Measurements from ENCODE around the gene FXR2. TPM values are rescaled to one million over a fixed set of nuclear protein-coding genes. Genes with fewer than 3 reads are reported as not detected.

FXR2 gene
- total and polyA plus RNA-seq, 2 donors: 26.2 to 38.5 TPM

- H3K4me1 ChIP-seq (ENCODE audit: insufficient read depth): no peaks in the 10 kb centered on the region
- no peaks in the 10 kb centered on the region for H3K36me3 ChIP-seq (ENCODE audit: insufficient read depth)
- no peak for DNase-seq (ENCODE audit: extremely low spot score)
- 87% methylated on average over 4 of the region's 4 CpGs for WGBS
- no peak overlapping the region for H3K27ac ChIP-seq (ENCODE audit: low read depth)
- no peak overlapping the region for H3K4me3 ChIP-seq (ENCODE audit: low read depth, low read length)
These were observed 63.3 kb downstream of the FXR2 start for GRCh38 chr17:7551396-7551795.

- Histone ChIP-seq H3K4me1 (ENCODE audit: insufficient read depth) (no peaks in the 10 kb centered on the region), H3K27ac (ENCODE audit: low read depth) (no peak overlapping the region)
These were observed 64.4 kb downstream of the FXR2 start for GRCh38 chr17:7550344-7550743.

GRCh38 chr17:7549401-7550055 lies 65.2 kb downstream of the FXR2 start:
- peak overlapping the region; percentile 74 for H3K4me3 ChIP-seq (ENCODE audit: low read depth, low read length)
- 29% methylated on average over 20 of the region's 20 CpGs for WGBS
- DNase-seq (ENCODE audit: extremely low spot score): no peak
- H3K36me3 ChIP-seq (ENCODE audit: insufficient read depth): no peaks in the 10 kb centered on the region
- H3K27ac ChIP-seq (ENCODE audit: low read depth): peak overlapping the region; percentile 64
- H3K4me1 ChIP-seq (ENCODE audit: insufficient read depth): no peaks in the 10 kb centered on the region

More at GRCh38 chr17:7550344-7550743, 64.4 kb downstream of the FXR2 start:
- WGBS: 61% methylated on average over 6 of the region's 6 CpGs
- no peak for DNase-seq (ENCODE audit: extremely low spot score)
- H3K36me3 ChIP-seq (ENCODE audit: insufficient read depth): no peaks in the 10 kb centered on the region
- H3K4me3 ChIP-seq (ENCODE audit: low read depth, low read length): no peak overlapping the region

GRCh38 chr17:7548585-7549400 lies 65.9 kb downstream of the FXR2 start, which contains the start of gene TNFSF12:
Gene TNFSF12, plus strand, starts transcription at chr17:7549058. Its CDS starts 96 bp downstream, at chr17:7549154.
- no peak for DNase-seq (ENCODE audit: extremely low spot score)
- peak within 1 kb of the TSS; percentile 64 for H3K27ac ChIP-seq (ENCODE audit: low read depth)
- WGBS: 2% methylated on average over 65 of the region's 65 CpGs
- H3K36me3 ChIP-seq (ENCODE audit: insufficient read depth): no peaks in the 10 kb centered on the region
- peak within 1 kb of the TSS; percentile 74 for H3K4me3 ChIP-seq (ENCODE audit: low read depth, low read length)
- no peaks in the 10 kb centered on the region for H3K4me1 ChIP-seq (ENCODE audit: insufficient read depth)

- DNase-seq (ENCODE audit: extremely low spot score): no peak
- no peak overlapping the region for H3K4me3 ChIP-seq (ENCODE audit: low read depth, low read length)
- WGBS: 72% methylated on average over 6 of the region's 6 CpGs
These were observed 69.8 kb downstream of the FXR2 start for GRCh38 chr17:7544911-7545310.

More at GRCh38 chr17:7544911-7545310, 69.8 kb downstream of the FXR2 start:
- Histone ChIP-seq H3K36me3 (ENCODE audit: insufficient read depth) (no peaks in the 10 kb centered on the region), H3K4me1 (ENCODE audit: insufficient read depth) (no peaks in the 10 kb centered on the region), H3K27ac (ENCODE audit: low read depth) (no peak overlapping the region)

Small RNAs within 50 kb of the gene (small RNA-seq; reads per million reads assigned to genes)
- not detected for gene CD68
- gene SNORA48: not detected
- gene SNORD10: not detected

Other genes with a start within 250 kb of the FXR2 start
- 1.2 TPM for gene TNK1, start 233.8 kb downstream of the FXR2 start, total RNA-seq
- gene TNK1, start 233.8 kb downstream of the FXR2 start, polyA plus RNA-seq: 4.8 TPM
- gene PLSCR3, start 220.4 kb downstream of the FXR2 start, total RNA-seq: 14.4 TPM
- 56.3 TPM for gene PLSCR3, start 220.4 kb downstream of the FXR2 start, polyA plus RNA-seq
- gene TMEM256, start 210.8 kb downstream of the FXR2 start, total RNA-seq: 76.2 TPM
- gene TMEM256, start 210.8 kb downstream of the FXR2 start, polyA plus RNA-seq: 113 TPM
- gene NLGN2, start 207.1 kb downstream of the FXR2 start, total RNA-seq: 8.5 TPM
- gene NLGN2, start 207.1 kb downstream of the FXR2 start, polyA plus RNA-seq: 40.9 TPM
- gene SPEM1, start 194.6 kb downstream of the FXR2 start, total RNA-seq: not detected
- not detected for gene SPEM1, start 194.6 kb downstream of the FXR2 start, polyA plus RNA-seq
- not detected for gene SPEM2, start 189.3 kb downstream of the FXR2 start, total RNA-seq
- not detected for gene SPEM2, start 189.3 kb downstream of the FXR2 start, polyA plus RNA-seq
- gene SPEM3, start 186.0 kb downstream of the FXR2 start, total RNA-seq: not detected
- not detected for gene SPEM3, start 186.0 kb downstream of the FXR2 start, polyA plus RNA-seq
- 3.1 TPM for gene TMEM102, start 179.5 kb downstream of the FXR2 start, total RNA-seq
- 4.0 TPM for gene TMEM102, start 179.5 kb downstream of the FXR2 start, polyA plus RNA-seq
- gene FGF11, start 175.4 kb downstream of the FXR2 start, total RNA-seq: 2.1 TPM
- 0.95 TPM for gene FGF11, start 175.4 kb downstream of the FXR2 start, polyA plus RNA-seq
- 10.7 TPM for gene CHRNB1, start 169.8 kb downstream of the FXR2 start, total RNA-seq
- 15.4 TPM for gene CHRNB1, start 169.8 kb downstream of the FXR2 start, polyA plus RNA-seq
- 21.1 TPM for gene ZBTB4, start 135.3 kb downstream of the FXR2 start, total RNA-seq
- 76.2 TPM for gene ZBTB4, start 135.3 kb downstream of the FXR2 start, polyA plus RNA-seq
- not detected for gene SLC35G6, start 133.5 kb downstream of the FXR2 start, total RNA-seq
- not detected for gene SLC35G6, start 133.5 kb downstream of the FXR2 start, polyA plus RNA-seq
- 52.3 TPM for gene POLR2A, start 130.5 kb downstream of the FXR2 start, total RNA-seq
- gene POLR2A, start 130.5 kb downstream of the FXR2 start, polyA plus RNA-seq: 32.2 TPM
- 8.5 TPM for gene TNFSF12, start 65.8 kb downstream of the FXR2 start, total RNA-seq
- 87.2 TPM for gene TNFSF12, start 65.8 kb downstream of the FXR2 start, polyA plus RNA-seq
- 3.8 TPM for gene TNFSF13, start 56.1 kb downstream of the FXR2 start, total RNA-seq
- gene TNFSF13, start 56.1 kb downstream of the FXR2 start, polyA plus RNA-seq: 22.3 TPM
- gene SENP3, start 53.0 kb downstream of the FXR2 start, total RNA-seq: 34.7 TPM
- gene SENP3, start 53.0 kb downstream of the FXR2 start, polyA plus RNA-seq: 54.6 TPM
- gene CD68, start 35.3 kb downstream of the FXR2 start, total RNA-seq: 9.1 TPM
- 73.7 TPM for gene CD68, start 35.3 kb downstream of the FXR2 start, polyA plus RNA-seq
- 40.2 TPM for gene MPDU1, start 31.0 kb downstream of the FXR2 start, total RNA-seq
- gene MPDU1, start 31.0 kb downstream of the FXR2 start, polyA plus RNA-seq: 40.4 TPM
- gene SOX15, start 24.8 kb downstream of the FXR2 start, total RNA-seq: 1.2 TPM
- 15.3 TPM for gene SOX15, start 24.8 kb downstream of the FXR2 start, polyA plus RNA-seq
- gene SAT2, start 12.9 kb upstream of the FXR2 start, total RNA-seq: 24.8 TPM
- gene SAT2, start 12.9 kb upstream of the FXR2 start, polyA plus RNA-seq: 116 TPM
- gene SHBG, start 15.2 kb upstream of the FXR2 start, total RNA-seq: 0.32 TPM
- gene SHBG, start 15.2 kb upstream of the FXR2 start, polyA plus RNA-seq: 0.22 TPM
- 4.9 TPM for gene ATP1B2, start 36.0 kb upstream of the FXR2 start, total RNA-seq
- gene ATP1B2, start 36.0 kb upstream of the FXR2 start, polyA plus RNA-seq: 6.4 TPM
- 17.9 TPM for gene TP53, start 72.6 kb upstream of the FXR2 start, total RNA-seq
- gene TP53, start 72.6 kb upstream of the FXR2 start, polyA plus RNA-seq: 31.8 TPM
- 4.1 TPM for gene WRAP53, start 73.6 kb upstream of the FXR2 start, total RNA-seq
- 7.7 TPM for gene WRAP53, start 73.6 kb upstream of the FXR2 start, polyA plus RNA-seq
- 3.3 TPM for gene EFNB3, start 90.3 kb upstream of the FXR2 start, total RNA-seq
- 0.86 TPM for gene EFNB3, start 90.3 kb upstream of the FXR2 start, polyA plus RNA-seq
- gene DNAH2, start 102.8 kb upstream of the FXR2 start, total RNA-seq: 0.11 TPM
- 0.16 TPM for gene DNAH2, start 102.8 kb upstream of the FXR2 start, polyA plus RNA-seq
- 7.9 TPM for gene KDM6B, start 219.3 kb upstream of the FXR2 start, total RNA-seq
- gene KDM6B, start 219.3 kb upstream of the FXR2 start, polyA plus RNA-seq: 17.3 TPM
- 8.1 TPM for gene TMEM88, start 240.2 kb upstream of the FXR2 start, total RNA-seq
- 37.0 TPM for gene TMEM88, start 240.2 kb upstream of the FXR2 start, polyA plus RNA-seq
- gene NAA38, start 242.7 kb upstream of the FXR2 start, total RNA-seq: 44.4 TPM
- gene NAA38, start 242.7 kb upstream of the FXR2 start, polyA plus RNA-seq: 110 TPM
- 6.9 TPM for gene CYB5D1, start 243.1 kb upstream of the FXR2 start, total RNA-seq
- 12.5 TPM for gene CYB5D1, start 243.1 kb upstream of the FXR2 start, polyA plus RNA-seq